NCI-H82 (cell line): ENCODE measurements around the gene DAZAP1.
A peak's percentile ranks its signal among the peaks of the same experiment; 100 is the strongest.

Experiments used
- DNase-seq: peaks from one replicate; lab custom pipeline; 2025; lab: John Stamatoyannopoulos, UW

Gene DAZAP1

DNA sequence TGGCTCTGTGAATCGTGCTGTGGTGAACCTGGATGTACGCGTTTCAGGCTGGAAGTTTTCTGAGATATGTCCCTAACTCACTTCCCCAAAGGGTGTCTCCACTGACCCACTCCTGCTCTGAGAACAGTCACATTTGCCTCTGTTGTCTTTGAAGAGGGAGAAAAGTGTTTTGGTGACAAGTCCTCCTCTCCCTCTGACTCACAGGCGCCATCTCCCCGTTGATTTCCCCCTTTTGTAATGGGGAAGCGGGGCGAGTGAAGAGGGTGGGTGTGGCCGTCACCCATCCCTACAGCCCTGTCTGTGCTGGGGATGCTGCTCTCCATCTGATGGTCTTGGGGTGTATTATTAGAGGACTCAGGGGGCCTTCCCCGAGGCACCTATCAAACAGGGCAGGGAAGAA, 52.1 kb downstream of the DAZAP1 start:
- DNase-seq: no peak

DNA sequence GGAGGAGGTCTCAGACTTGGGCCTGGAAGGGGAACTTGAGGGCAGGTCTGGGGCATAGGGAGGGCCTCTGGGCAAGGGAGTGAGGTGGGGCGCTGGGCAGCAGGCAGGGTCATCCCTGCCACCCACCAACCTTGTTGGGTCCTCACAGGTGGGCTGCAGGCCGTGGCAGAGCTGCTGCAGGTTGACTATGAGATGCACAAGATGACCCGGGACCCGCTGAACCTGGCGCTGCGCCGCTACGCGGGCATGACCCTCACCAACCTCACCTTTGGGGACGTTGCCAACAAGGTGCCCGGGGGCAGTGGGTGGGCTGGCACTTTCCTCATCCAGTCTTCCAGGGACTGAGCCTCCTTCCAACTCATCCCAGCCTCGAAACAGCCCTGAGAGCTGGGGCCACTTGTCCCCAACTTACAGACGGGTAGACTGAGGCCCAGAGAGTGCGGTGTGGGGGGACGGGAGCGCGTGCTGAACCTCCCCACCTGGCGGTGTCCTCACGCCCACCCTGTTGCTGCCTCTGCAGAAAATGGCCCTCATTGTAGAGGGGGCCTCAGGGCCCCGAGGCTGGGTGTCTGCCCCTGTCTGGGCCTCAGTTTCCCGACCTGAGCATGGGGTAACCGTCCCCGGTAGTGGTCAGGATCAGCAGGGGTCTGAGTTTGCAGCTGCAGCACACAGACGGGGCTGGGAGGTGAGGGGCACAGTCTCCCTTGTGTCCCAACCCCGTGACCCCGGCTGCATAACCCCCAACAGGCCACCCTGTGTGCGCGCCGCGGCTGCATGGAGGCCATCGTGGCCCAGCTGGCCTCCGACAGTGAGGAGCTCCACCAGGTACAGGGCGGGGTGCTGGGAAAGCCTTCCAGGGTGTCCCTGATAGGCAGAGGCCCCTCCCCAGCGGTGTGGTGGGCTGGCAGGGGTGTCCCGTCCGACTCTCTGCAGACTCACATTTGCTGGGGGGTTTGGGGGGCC, 52.9 kb downstream of the DAZAP1 start:
- DNase-seq: no peak

DNA sequence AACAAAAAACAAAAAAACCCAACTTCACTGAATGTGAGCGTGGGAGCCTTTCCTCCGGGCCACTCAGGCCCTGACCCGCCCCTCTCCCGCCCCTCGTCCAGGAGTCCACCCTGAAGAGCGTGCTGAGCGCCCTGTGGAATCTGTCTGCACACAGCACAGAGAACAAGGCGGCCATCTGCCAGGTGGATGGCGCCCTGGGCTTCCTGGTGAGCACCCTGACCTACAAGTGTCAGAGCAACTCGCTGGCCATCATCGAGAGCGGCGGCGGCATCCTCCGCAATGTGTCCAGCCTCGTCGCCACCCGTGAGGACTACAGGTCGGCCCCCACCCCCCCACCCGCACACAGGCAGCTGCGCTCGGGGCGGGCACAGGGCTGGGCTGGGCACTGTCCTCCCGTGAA, 54.5 kb downstream of the DAZAP1 start:
- DNase-seq: no peak

DNA sequence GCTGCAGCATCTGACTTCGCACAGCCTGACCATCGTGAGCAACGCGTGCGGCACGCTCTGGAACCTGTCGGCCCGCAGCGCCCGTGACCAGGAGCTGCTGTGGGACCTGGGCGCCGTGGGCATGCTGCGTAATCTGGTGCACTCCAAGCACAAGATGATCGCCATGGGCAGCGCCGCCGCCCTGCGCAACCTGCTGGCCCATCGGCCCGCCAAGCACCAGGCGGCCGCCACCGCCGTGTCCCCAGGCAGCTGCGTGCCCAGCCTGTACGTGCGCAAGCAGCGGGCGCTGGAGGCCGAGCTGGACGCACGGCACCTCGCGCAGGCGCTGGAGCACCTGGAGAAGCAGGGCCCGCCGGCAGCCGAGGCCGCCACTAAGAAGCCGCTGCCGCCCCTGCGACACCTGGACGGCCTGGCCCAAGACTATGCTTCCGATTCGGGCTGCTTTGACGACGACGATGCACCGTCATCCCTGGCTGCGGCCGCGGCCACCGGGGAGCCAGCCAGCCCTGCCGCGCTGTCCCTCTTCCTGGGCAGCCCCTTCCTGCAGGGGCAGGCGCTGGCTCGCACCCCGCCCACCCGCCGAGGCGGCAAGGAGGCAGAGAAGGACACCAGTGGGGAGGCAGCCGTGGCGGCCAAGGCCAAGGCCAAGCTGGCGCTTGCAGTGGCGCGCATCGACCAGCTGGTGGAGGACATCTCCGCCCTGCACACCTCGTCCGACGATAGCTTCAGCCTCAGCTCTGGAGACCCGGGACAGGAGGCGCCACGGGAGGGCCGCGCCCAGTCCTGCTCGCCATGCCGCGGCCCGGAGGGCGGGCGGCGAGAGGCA, 58.0 kb downstream of the DAZAP1 start:
- peak; percentile 53 for DNase-seq

DNA sequence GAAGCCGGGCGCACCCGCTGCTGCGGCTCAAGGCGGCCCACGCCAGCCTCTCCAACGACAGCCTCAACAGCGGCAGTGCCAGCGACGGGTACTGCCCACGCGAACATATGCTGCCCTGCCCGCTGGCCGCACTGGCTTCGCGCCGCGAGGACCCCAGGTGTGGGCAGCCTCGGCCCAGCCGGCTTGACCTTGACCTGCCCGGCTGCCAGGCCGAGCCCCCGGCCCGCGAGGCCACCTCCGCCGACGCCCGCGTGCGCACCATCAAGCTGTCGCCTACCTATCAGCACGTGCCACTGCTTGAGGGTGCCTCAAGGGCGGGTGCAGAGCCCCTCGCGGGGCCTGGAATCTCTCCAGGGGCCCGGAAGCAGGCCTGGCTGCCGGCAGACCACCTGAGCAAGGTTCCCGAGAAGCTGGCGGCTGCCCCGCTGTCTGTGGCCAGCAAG, 58.7 kb downstream of the DAZAP1 start:
- DNase-seq: no peak

DNA sequence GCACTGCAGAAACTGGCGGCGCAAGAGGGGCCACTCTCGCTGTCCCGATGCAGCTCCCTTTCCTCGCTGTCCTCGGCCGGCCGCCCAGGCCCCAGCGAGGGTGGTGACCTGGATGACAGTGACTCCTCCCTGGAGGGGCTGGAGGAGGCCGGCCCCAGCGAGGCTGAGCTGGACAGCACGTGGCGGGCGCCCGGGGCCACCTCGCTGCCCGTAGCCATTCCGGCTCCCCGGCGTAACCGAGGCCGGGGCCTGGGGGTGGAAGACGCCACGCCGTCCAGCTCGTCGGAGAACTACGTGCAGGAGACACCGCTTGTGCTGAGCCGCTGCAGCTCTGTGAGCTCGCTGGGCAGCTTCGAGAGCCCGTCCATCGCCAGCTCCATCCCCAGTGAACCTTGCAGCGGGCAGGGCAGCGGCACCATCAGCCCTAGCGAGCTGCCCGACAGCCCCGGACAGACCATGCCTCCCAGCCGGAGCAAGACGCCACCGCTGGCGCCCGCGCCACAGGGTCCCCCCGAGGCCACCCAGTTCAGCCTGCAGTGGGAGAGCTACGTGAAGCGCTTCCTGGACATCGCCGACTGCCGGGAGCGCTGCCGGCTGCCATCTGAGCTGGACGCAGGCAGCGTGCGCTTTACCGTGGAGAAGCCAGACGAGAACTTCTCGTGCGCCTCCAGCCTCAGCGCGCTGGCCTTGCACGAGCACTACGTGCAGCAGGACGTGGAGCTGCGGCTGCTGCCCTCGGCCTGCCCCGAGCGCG, 59.3 kb downstream of the DAZAP1 start:
- no peak for DNase-seq

DNA sequence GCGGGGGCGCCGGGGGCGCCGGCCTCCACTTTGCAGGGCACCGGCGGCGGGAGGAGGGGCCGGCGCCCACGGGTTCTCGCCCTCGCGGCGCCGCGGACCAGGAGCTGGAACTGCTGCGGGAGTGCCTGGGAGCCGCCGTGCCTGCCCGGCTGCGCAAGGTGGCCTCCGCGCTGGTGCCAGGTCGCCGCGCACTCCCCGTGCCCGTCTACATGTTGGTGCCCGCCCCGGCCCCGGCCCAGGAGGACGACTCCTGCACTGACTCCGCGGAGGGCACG, 59.8 kb downstream of the DAZAP1 start:
- DNase-seq: no peak

DNA sequence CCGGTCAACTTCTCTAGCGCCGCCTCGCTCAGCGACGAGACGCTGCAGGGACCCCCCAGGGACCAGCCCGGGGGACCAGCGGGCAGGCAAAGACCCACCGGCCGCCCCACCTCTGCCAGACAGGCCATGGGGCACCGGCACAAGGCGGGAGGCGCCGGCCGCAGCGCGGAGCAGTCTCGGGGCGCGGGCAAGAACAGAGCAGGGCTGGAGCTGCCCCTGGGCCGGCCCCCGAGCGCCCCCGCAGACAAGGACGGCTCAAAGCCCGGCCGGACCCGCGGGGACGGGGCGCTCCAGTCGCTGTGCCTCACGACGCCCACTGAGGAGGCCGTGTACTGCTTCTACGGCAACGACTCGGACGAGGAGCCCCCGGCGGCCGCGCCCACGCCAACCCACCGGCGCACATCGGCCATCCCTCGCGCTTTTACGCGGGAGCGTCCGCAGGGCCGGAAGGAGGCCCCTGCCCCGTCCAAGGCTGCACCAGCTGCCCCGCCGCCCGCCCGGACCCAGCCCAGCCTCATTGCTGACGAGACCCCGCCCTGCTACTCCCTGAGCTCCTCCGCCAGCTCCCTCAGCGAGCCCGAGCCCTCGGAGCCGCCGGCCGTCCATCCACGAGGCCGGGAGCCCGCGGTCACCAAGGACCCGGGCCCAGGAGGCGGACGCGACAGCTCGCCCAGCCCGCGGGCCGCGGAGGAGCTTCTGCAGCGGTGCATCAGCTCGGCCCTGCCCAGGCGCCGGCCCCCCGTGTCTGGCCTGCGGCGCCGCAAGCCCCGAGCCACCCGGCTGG, 60.3 kb downstream of the DAZAP1 start:
- DNase-seq: no peak

DNA sequence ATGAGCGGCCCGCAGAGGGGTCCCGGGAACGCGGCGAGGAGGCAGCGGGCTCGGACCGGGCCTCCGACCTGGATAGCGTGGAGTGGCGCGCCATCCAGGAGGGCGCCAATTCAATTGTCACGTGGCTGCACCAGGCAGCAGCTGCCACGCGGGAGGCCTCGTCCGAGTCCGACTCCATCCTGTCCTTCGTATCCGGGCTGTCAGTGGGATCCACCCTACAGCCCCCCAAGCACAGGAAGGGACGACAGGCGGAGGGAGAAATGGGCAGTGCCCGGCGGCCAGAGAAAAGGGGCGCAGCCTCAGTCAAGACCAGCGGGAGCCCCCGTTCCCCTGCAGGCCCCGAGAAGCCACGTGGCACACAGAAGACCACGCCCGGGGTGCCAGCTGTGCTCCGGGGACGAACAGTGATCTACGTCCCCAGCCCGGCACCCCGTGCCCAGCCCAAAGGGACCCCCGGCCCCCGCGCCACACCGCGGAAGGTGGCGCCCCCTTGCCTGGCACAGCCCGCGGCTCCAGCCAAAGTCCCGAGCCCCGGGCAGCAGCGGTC, 61.0 kb downstream of the DAZAP1 start:
- no peak for DNase-seq

DNA sequence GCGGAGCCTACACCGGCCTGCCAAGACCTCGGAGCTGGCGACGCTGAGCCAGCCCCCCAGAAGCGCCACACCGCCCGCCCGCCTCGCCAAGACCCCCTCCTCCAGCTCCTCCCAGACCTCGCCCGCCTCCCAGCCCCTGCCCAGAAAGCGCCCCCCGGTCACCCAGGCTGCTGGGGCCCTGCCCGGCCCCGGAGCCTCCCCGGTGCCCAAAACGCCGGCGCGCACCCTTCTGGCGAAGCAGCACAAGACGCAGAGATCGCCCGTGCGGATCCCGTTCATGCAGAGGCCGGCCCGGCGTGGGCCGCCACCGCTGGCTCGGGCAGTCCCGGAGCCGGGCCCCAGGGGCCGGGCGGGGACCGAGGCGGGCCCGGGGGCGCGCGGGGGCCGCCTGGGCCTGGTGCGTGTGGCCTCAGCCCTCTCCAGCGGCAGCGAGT, 61.5 kb downstream of the DAZAP1 start:
- no peak for DNase-seq

DNA sequence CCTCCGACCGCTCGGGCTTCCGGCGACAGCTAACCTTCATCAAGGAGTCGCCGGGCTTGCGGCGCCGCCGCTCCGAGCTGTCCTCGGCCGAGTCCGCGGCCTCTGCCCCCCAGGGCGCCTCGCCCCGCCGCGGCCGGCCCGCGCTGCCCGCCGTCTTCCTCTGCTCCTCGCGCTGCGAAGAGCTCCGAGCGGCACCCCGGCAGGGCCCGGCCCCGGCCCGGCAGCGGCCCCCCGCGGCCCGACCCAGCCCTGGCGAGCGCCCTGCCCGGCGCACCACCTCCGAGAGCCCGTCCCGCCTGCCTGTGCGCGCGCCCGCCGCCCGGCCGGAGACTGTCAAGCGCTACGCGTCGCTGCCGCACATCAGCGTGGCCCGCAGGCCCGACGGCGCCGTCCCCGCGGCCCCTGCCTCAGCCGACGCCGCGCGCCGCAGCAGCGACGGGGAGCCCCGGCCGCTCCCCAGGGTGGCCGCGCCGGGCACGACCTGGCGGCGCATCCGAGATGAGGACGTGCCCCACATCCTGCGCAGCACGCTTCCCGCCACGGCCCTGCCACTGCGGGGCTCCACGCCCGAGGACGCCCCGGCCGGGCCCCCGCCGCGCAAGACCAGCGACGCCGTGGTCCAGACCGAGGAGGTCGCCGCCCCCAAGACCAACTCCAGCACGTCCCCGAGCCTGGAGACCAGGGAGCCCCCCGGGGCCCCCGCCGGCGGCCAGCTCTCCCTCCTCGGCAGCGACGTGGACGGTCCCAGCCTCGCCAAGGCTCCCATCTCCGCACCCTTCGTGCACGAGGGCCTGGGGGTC, 62.1 kb downstream of the DAZAP1 start:
- no peak for DNase-seq

DNA sequence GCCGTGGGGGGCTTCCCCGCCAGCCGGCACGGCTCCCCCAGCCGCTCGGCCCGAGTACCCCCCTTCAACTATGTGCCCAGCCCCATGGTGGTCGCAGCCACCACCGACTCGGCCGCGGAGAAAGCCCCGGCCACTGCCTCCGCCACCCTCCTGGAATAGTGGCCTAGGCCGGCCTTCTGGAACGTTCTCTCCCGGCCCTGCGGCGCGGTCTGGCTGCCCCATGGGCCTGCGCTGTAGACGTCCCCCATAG, 62.6 kb downstream of the DAZAP1 start:
- no peak for DNase-seq

DNA sequence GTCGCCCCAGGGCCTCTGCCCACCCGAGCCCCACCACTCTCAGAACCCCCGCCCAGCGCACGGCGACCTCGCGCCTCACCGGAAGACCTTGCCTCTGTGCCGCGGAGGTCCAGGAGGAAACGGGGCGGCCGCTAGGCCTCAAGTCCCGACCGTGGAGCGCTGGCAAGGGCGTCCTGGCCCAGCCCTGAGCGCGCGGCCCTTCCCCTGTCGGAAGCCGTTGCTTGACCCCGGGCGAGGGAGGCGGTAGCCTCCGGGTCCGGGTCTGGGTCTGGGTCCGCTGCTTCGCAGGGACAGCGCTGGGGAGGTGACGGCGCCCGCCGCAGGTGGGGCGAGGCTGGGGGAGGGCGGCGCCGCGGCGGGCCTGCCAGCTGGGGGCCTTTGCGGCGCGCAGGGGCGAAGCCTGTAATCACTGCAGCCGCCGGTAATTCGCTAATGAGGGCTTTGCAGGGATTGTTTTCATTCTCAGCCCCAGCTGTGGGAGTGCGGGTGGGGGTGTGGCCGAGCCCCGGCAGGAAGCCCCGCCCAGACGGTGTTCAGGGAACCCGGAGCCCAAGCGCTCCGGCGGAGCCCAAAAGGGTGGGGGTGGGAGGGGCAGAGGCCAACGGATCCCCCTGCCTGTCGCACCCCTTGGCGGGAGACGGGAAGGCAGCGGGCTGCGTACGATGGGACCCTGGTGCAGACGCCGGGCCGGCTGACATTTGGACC, 63.1 kb downstream of the DAZAP1 start:
- DNase-seq: peak; percentile 95

DNA sequence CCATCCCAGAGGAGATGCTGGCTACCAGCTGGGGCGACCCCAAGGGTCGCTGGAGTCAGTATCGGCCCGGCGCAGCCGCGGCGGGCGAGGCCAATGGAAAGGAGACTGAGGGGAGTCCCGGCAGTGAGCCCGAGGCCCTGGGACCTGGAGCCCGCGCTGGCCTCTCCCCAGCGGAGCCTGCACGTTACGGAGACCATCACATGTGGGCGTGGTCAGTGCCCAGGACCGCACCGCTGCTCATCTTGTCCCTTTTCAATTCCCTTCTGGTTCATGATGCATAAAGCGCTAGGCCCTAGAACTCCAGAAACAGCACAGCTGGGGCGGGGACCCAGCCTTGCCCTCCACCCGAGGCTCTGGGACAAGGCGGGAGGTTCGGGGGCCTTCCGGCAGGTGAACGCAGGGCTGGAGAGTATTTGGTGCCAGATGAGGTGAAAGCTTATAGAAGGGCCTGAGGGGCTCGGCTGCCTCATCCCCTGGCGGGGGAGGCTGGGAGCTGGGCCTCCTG, 63.7 kb downstream of the DAZAP1 start:
- peak; percentile 67 for DNase-seq

DNA sequence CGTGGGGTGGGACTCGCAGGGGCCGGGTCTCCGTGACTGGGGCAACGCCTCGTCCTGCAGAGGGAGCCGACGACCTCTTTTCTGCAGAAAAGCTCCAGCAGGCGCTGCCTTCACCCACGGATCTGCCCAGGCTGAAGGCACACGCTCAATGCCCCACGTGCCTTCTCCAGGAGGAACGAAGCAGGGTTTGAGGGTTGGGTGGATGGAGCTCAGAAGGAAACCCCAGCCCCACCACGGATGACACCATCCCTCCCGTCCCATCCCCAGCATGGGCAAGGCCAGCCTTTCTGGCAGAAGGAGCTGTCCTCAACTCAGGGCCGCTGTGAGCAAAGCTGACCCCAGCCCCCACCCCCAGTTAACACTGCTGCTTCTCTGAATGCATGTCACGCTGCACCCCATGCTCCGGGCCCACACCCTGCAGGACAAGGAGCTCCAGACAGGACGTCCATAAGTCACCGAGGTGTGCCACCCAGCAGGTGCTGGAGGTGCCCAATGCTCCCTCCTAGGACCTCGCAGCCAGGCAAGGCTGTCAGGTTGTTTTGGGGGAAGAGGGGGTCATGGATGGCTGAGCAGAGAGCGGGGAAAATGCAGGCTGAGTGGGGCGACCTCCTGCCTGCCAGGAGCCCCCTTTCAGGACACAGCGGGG, 64.3 kb downstream of the DAZAP1 start:
- DNase-seq: peak; percentile 50

DNA sequence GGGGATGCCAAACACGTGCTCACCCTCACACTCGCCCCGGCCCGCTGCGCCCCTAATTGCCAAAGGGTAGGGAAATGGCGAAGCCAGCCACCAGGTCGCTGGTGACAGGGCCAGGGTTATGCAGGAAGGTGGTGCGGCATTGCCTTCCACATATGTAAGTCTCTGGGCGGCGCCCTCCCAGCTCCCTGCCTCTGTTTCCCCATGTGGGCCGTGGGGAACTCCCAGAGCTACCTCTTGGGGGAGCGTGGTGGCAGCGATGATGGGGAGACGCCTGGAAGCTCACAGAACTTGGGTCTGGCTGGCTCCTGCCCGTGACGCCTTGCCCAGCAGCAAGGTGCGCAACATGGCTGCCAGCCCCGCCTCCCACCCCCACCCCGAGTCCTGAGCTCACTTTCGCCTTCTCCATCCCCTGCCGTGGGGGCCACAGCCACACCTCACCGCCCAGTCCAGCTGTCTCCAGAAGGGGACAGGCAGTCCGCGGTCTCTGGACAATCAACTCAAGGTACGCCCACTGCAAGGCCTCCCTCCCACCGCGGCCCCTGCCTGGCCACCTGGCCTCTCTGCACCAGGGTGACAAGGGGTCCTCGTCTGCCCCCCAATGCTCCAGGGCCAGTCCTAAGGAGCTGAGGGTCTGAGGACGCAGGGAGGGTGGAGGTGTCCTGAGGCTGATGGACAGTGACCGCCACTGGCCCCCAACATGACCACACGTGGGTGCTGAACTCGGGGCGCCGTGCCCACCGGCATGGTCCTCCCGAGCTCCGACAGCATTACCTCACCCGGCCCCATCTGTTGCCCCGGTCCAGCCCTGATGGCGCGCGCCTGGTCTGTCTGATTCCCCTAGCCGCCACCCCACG, 65.1 kb downstream of the DAZAP1 start:
- peak; percentile 42 for DNase-seq

DNA sequence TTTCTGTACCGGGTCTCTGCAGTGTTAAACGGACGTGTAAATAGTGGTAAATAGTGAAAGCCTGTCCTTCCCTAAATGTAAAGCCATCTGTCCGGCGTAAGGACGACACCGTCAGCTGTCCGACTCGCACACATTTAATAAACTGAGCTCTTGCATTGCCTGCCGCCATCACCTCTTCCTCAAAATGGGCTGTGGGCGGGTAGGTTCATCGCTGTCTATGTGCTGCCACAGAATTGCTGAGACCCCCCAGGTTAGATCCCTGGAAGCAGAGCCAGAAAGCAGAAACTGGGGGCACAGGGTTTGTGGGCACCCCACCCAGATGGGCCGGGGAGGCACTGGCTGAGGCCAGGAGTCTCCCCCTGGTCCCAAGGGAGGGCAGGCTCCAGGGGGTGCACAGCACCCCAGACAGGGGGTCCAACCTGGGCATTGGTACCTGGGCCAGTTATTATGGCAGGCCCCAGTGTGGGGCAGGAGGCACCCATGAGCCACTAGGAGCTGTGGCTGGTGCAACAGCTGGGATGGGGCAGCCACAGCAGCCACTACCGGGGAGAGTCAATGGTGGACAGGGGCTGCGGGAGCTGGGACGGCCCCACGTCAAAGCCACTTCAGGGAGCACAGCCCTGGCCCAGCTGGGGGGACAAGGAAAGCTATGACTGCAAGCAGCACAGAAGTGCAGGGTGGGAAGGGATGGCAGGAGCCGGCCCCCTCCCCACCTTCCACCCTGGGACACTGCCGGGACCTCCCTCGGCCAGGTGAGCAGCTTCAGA, 65.9 kb downstream of the DAZAP1 start:
- no peak for DNase-seq
